GM21447 (cell line): ENCODE measurements around the gene KRT9.

Experiments used
- ATAC-seq: cut with Tn5 transposase; IDR thresholded peaks from one replicate; pipeline ENCODE4 v1.9.1; 2021; ENCODE audit not compliant: unreplicated experiment

The KRT9 gene

GRCh38 chr17:41531993-41532392, 39.9 kb downstream of the KRT9 start:
- ATAC-seq: no peak

GRCh38 chr17:41530062-41531048, 41.5 kb downstream of the KRT9 start:
- no peak for ATAC-seq

- ATAC-seq: no peak
Measured at GRCh38 chr17:41529491-41529915, 42.4 kb downstream of the KRT9 start.

GRCh38 chr17:41528959-41529353, 42.9 kb downstream of the KRT9 start:
- ATAC-seq: no peak

GRCh38 chr17:41527063-41528023, 44.5 kb downstream of the KRT9 start:
- ATAC-seq: no peak

- no peak for ATAC-seq
Measured at GRCh38 chr17:41524261-41524660, 47.6 kb downstream of the KRT9 start.

- no peak for ATAC-seq
Measured at GRCh38 chr17:41523787-41524186, 48.1 kb downstream of the KRT9 start.

- ATAC-seq: no peak
Measured at GRCh38 chr17:41523225-41523593, 48.6 kb downstream of the KRT9 start.

- ATAC-seq: no peak
Measured at GRCh38 chr17:41522301-41523224, 49.3 kb downstream of the KRT9 start.

GRCh38 chr17:41521574-41522261, 50.1 kb downstream of the KRT9 start:
- no peak for ATAC-seq

- no peak for ATAC-seq
Measured at GRCh38 chr17:41520821-41521521, 50.9 kb downstream of the KRT9 start.

GRCh38 chr17:41519501-41520224, 52.2 kb downstream of the KRT9 start:
- ATAC-seq: no peak

GRCh38 chr17:41518789-41519449, 52.9 kb downstream of the KRT9 start, which contains the start of gene KRT15:
TSS of gene KRT15 (minus strand) at chr17:41518890. CDS start at chr17:41518827, 63 bp downstream.
- ATAC-seq: no peak

GRCh38 chr17:41518031-41518430, 53.8 kb downstream of the KRT9 start:
- no peak for ATAC-seq

- no peak for ATAC-seq
Measured at GRCh38 chr17:41516830-41517283, 55.0 kb downstream of the KRT9 start.

GRCh38 chr17:41516147-41516829, 55.6 kb downstream of the KRT9 start:
- ATAC-seq: no peak
